ENCODE results near the gene DEDD2. TPM values are rescaled to one million over a fixed set of nuclear protein-coding genes. Genes with fewer than 3 reads are reported as not detected.

DEDD2 gene
- total RNA-seq, 4 donors from 2014 or later = 33.9 to 56.2 (median 40.3) TPM

- Histone ChIP-seq H3K36me3 (no peaks in the 10 kb centered on the region), H3K4me1 (peaks cover 0 to 15% (median 10%) of the 10 kb centered on the region in 4 donors), H3K27me3 (peaks cover 0 to 51% of the 10 kb centered on the region in 2 donors), H3K4me3 (no peak overlapping the region), H3K9me3 (no peaks in the 10 kb centered on the region), H3K27ac (no peak overlapping the region)
- 87 to 94% methylated on average over 7 of the region's 7 CpGs for WGBS, 2 donors
- TF ChIP-seq POLR2A (IDR thresholded peaks at IDR 0.05) (no peak), EP300 (IDR thresholded peaks at IDR 0.05) (no peak), CTCF (IDR thresholded peaks at IDR 0.05) (no peak)
- no peak for DNase-seq (ENCODE audit: low spot score in 2 of 2)
These were observed 45.2 kb downstream of the DEDD2 start for GRCh38 chr19:42172261-42172660.

GRCh38 chr19:42170715-42171114 lies 46.8 kb downstream of the DEDD2 start:
- no peak for TF ChIP-seq EP300 (IDR thresholded peaks at IDR 0.05)
- TF ChIP-seq CTCF (IDR thresholded peaks at IDR 0.05) = no peak
- TF ChIP-seq POLR2A (IDR thresholded peaks at IDR 0.05) = no peak
- H3K27me3 ChIP-seq = peaks cover 0 to 41% of the 10 kb centered on the region in 2 donors
- WGBS, 2 donors = 79% methylated on average over 15 of the region's 16 CpGs
- no peak overlapping the region for H3K27ac ChIP-seq
- DNase-seq (ENCODE audit: low spot score in 2 of 2) = no peak
- H3K9me3 ChIP-seq = no peaks in the 10 kb centered on the region
- no peak overlapping the region for H3K4me3 ChIP-seq
- H3K4me1 ChIP-seq = peaks cover 0 to 4% (median 2%) of the 10 kb centered on the region in 4 donors
- H3K36me3 ChIP-seq = no peaks in the 10 kb centered on the region

- H3K9me3 ChIP-seq = no peaks in the 10 kb centered on the region
- H3K4me1 ChIP-seq = no peaks in the 10 kb centered on the region
- DNase-seq (ENCODE audit: low spot score in 2 of 2) = no peak
- H3K36me3 ChIP-seq = no peaks in the 10 kb centered on the region
- H3K27me3 ChIP-seq = peaks cover 0 to 32% of the 10 kb centered on the region in 2 donors
- WGBS, 2 donors = 76 to 78% methylated on average over 19 of the region's 19 CpGs
- no peak overlapping the region for H3K27ac ChIP-seq
- no peak for TF ChIP-seq CTCF (IDR thresholded peaks at IDR 0.05)
- no peak for TF ChIP-seq EP300 (IDR thresholded peaks at IDR 0.05)
- no peak for TF ChIP-seq POLR2A (IDR thresholded peaks at IDR 0.05)
- no peak overlapping the region for H3K4me3 ChIP-seq
These were observed 47.7 kb downstream of the DEDD2 start for GRCh38 chr19:42169486-42170413.

GRCh38 chr19:42168206-42168605 lies 49.3 kb downstream of the DEDD2 start:
- H3K36me3 ChIP-seq = no peaks in the 10 kb centered on the region
- H3K27me3 ChIP-seq = peaks cover 0 to 24% of the 10 kb centered on the region in 2 donors
- 71 to 74% methylated on average over 3 of the region's 3 CpGs for WGBS, 2 donors
- no peak overlapping the region for H3K4me3 ChIP-seq
- DNase-seq (ENCODE audit: low spot score in 2 of 2) = no peak
- no peaks in the 10 kb centered on the region for H3K4me1 ChIP-seq
- no peaks in the 10 kb centered on the region for H3K9me3 ChIP-seq
- no peak overlapping the region for H3K27ac ChIP-seq
- TF ChIP-seq POLR2A (IDR thresholded peaks at IDR 0.05) = no peak

- Histone ChIP-seq H3K4me1 (no peaks in the 10 kb centered on the region), H3K27ac (no peak overlapping the region), H3K9me3 (no peaks in the 10 kb centered on the region), H3K27me3 (peaks cover 0 to 18% of the 10 kb centered on the region in 2 donors), H3K36me3 (no peaks in the 10 kb centered on the region), H3K4me3 (no peak overlapping the region)
- TF ChIP-seq POLR2A (IDR thresholded peaks at IDR 0.05) = no peak
- TF ChIP-seq EP300 (IDR thresholded peaks at IDR 0.05) = no peak
- TF ChIP-seq CTCF (IDR thresholded peaks at IDR 0.05) = no peak
- no peak for DNase-seq (ENCODE audit: low spot score in 2 of 2)
- 52 to 54% methylated on average over 7 of the region's 7 CpGs for WGBS, 2 donors
These were observed 51.2 kb downstream of the DEDD2 start for GRCh38 chr19:42166316-42166715.
